ENCODE results near the gene GPR78. TPM values are rescaled to one million over a fixed set of nuclear protein-coding genes. Genes with fewer than 3 reads are reported as not detected.

GPR78 gene
- total RNA-seq, 1 experiment from 2014 or later, result 5.7 TPM

GRCh38 chr4:8616831-8617230 lies 36.6 kb downstream of the GPR78 start (continued):
- no peak for TF ChIP-seq HMGXB4 (CRISPR knock-in tag; IDR thresholded peaks at IDR 0.05)
- no peak for TF ChIP-seq AFF4 (CRISPR knock-in tag; IDR thresholded peaks at IDR 0.05; ENCODE audit: borderline replicate concordance)
- no peak for TF ChIP-seq OVOL2 (CRISPR knock-in tag; IDR thresholded peaks at IDR 0.05; ENCODE audit: borderline replicate concordance)
- no peak for TF ChIP-seq SMAD3 (CRISPR knock-in tag; IDR thresholded peaks at IDR 0.05; ENCODE audit: borderline replicate concordance)
- no peak for TF ChIP-seq ZNF532 (CRISPR knock-in tag; IDR thresholded peaks at IDR 0.05; ENCODE audit: borderline replicate concordance)
- TF ChIP-seq CREM (CRISPR knock-in tag; IDR thresholded peaks at IDR 0.05), result no peak

- POLR2A ChIA-PET, result no interaction called here
These were observed 37.4 kb downstream of the GPR78 start for GRCh38 chr4:8617486-8618040.

More at GRCh38 chr4:8617486-8618040, 37.4 kb downstream of the GPR78 start:
- H3K36me3 Mint-ChIP-seq, result peaks cover 3% of the 10 kb centered on the region; the same call in 1 of the 2 replicates
- no peak for ATAC-seq
- CTCF ChIA-PET, result interaction anchor here (5.0 kb wide), 1 partner anchor 11 kb away, joined by 45 read pairs; no protein-coding TSS in a partner anchor
- H3K27ac Mint-ChIP-seq, result no peak overlapping the region
- TF ChIP-seq SMAD4 (CRISPR knock-in tag; IDR thresholded peaks at IDR 0.05) (no peak), ZNF423 (CRISPR knock-in tag; IDR thresholded peaks at IDR 0.05) (no peak), AR (CRISPR knock-in tag; IDR thresholded peaks at IDR 0.05) (no peak), SP1 (CRISPR knock-in tag; conservative IDR thresholded peaks at IDR 0.05) (no peak)
- no peak overlapping the region for H3K4me3 Mint-ChIP-seq
- H3K9me3 Mint-ChIP-seq, result no peaks in the 10 kb centered on the region
- no peak for DNase-seq (ENCODE audit: low spot score)
- no peaks in the 10 kb centered on the region for H3K4me1 Mint-ChIP-seq
- no peaks in the 10 kb centered on the region; the same call in 1 of the 2 replicates for H3K27me3 Mint-ChIP-seq (ENCODE audit: low read depth)
